ENCODE measurements around the gene ARHGAP22.

Gene ARHGAP22

DNA sequence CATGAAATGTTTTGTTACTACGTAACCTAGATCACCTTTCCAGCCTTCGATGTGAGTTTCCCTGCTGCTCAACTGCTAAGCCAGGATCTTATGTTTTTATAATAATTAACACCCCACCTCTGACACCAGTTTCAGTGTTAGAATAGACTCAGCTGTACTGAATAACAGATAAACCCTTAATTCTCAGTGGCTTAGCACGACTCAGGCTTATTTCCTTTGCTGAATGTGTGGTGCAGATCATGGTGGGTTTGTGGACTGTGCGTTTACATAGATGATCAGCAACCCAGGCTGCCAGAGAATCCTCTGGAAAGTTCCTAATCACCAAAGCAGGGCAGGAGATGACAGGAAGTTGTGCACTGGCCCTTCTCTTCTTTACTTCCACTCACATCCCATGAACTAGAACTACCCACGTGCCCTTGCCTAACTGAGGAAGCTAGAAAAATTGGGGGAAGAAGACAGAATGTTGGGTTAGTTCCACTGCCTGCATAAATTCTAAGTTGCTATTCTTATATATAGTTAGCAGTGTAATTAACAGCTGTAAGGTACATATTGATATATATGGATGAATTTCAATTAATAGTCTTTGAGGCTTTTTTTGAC, 186.6 kb downstream of the ARHGAP22 start:
- no peak for DNase-seq (ENCODE audit: low read depth)

DNA sequence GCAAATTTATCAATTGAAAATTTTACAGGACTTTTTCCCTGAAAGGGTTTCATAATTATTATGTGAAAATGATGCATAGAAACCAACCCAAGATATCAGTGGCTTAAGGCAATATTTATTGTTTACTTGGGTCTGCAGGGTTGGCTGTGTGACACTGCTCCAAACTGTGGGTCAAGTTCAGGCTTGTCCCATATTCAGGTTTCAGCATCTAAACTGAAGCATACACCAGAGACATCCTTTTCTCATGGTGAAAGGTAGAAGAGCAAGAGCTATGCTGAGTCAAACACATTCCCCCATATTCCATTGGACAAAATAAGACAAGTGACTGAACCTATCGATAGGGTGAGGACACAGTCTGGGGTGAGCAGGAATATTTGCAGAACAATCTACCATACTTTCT, 187.5 kb downstream of the ARHGAP22 start:
- DNase-seq (ENCODE audit: low read depth), result no peak

DNA sequence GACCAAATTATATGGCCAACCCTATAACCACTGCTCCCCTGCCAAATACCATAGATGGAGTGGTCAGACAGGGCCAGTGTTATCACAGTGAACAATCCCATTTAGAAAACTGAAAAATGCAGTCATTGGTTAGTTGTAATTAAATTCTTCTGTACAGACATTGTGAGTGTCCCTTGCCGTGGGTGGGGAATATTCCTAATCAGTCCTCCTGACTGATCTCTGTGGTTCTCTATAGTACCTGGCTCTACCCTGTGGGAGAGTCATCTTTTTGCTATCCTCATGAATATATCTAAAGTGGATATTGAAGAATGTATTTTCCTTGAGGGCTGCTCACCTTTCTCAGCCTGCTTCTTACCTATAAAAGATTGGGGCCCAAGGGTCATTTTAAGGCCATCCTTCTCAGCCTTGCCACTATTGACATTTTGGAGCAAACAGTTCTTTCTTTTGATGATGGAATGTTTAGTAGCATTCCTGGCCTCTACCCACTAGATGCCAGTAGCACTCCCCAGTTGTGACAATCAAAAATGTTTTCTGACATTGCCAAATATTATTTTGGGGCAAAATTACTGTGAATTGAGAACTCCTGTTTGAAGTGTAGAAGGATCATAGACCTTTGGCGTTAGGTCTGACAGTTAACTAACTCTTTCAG, 188.2 kb downstream of the ARHGAP22 start:
- DNase-seq (ENCODE audit: low read depth), result no peak

DNA sequence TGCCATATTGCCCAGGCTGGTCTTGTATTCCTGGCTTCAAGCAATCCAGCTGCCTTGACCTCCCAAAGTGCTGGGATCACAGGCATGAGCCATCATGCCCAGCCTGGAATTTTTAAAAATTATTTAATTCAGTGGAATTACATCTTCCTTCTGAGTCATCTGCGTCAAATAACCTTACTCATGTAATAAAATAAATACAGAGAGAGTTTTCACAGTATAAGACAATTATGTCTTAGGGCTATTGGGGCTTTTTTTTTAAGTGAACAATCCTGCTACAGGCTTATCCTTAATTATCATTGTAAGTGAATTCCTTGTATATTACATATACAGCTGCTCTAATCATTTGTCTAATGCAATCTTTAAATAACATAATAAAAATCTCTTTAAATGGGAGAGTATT, 190.1 kb downstream of the ARHGAP22 start:
- DNase-seq (ENCODE audit: low read depth), result no peak

DNA sequence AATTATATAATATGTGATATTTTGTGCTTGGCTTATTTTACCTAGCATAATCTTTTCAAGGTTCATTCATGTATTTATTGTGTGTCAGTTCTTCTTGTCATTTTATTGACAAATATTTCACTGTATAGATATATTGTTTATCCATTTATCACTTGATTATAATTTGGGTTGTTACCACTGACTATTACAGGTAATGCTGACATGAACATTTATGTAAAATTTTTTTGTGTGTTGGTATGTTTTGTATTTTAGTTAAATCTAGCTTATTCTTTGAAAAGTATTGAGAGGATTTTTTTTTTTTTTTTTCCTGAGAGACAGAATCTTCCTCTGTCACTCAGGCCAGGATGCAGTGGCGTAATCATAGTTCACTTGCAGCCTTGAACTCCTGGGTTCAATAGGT, 190.7 kb downstream of the ARHGAP22 start:
- DNase-seq (ENCODE audit: low read depth), result no peak

DNA sequence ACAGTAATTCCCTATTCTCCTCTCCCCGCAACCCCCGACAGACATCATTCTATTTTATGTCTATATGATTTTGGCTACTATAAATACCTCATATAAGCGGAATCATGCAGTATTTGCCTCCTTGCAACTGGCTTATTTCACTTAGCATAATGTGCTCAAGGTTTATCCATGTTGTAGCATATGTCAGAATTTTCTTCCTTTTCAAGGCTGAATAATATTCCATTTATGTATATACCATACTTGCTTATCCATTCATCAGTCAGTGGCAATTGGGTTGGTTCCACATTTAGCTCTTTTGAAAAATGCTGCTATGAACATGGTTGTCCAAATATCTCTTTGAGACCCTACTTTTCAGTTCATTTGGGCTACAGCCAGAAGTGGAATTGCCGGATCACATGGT, 191.9 kb downstream of the ARHGAP22 start:
- DNase-seq (ENCODE audit: low read depth), result no peak

DNA sequence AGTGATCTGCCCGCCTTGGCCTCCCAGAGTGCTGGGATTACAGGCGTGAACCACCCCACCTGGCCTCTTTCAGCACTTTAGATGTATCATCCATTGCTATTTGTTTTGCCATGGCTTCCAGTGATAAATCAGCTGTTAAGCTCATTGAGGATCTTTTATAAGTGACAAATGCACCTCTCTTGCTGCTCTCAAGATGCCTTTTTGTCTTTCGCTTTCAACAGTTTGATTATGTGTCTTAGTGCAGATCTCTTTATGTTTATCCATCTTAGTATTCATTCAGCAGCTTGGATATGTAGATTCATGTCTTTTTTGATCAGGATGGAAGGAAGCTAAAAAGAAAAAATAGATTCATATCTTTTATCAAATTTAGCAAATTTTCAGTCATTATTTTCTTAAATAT, 192.8 kb downstream of the ARHGAP22 start:
- no peak for DNase-seq (ENCODE audit: low read depth)

- no peak for DNase-seq (ENCODE audit: low read depth)
Measured at GRCh38 chr10:48411510-48411909, 193.4 kb downstream of the ARHGAP22 start.

DNA sequence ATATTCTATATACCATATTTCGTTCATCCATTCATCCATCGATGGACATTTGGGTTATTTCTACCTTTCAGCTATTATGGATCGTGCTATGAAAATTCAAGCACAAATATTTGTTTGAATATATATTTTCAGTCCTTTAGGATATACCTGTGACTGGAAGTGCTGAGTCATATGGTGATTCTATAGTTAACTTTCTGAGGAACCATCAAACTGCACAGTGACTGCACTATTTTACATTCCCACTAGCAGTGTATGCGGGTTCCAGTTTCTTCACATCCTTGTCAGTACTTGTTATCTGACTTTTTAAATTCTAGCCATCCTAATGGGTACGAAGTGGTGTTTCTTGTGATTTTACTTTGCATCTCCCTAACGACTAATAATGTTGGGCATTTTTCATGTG, 194.4 kb downstream of the ARHGAP22 start:
- DNase-seq (ENCODE audit: low read depth), result no peak

DNA sequence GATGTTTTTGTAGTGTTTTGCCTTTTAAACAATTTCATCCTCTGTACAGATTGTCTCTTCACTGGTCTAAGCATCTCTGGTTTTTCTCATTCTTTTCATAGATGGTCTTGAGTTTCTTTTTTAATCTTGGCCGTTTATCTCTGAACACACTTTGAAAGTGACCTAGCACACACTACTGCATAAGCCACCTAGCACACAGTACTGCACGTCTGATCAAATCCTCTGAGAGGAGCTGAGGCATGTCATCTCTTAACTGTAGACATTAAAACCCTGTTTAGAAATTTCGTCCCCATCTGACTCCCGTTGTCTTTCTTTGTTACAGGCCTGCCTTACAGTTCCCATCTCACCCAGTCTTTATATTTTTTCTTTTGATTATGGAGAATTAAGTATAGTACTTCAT, 198.2 kb downstream of the ARHGAP22 start:
- DNase-seq (ENCODE audit: low read depth), result no peak

DNA sequence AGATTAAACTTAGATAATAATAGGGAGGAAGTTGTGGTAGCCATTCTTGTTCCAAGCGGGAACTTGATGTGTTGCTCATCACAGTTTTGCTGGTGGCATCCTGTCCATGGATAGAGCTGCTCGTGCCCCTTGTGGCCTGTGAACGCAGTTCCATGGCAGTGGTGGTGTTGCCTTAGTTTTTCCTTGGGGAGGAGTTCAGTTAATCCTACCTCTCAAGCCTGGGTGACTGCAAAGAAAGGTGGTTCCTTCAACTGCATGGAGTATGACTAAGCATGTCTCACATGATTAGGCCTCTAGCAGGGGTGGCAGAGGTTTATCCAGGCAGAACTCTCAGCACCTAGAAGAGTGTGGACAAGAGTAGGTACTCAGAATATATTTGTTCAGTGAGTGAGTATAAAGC, 198.7 kb downstream of the ARHGAP22 start:
- DNase-seq (ENCODE audit: low read depth), result no peak

- no peak for DNase-seq (ENCODE audit: low read depth)
Measured at GRCh38 chr10:48404646-48405045, 200.2 kb downstream of the ARHGAP22 start.

- no peak for DNase-seq (ENCODE audit: low read depth)
Measured at GRCh38 chr10:48400850-48401220, 204.0 kb downstream of the ARHGAP22 start.

DNA sequence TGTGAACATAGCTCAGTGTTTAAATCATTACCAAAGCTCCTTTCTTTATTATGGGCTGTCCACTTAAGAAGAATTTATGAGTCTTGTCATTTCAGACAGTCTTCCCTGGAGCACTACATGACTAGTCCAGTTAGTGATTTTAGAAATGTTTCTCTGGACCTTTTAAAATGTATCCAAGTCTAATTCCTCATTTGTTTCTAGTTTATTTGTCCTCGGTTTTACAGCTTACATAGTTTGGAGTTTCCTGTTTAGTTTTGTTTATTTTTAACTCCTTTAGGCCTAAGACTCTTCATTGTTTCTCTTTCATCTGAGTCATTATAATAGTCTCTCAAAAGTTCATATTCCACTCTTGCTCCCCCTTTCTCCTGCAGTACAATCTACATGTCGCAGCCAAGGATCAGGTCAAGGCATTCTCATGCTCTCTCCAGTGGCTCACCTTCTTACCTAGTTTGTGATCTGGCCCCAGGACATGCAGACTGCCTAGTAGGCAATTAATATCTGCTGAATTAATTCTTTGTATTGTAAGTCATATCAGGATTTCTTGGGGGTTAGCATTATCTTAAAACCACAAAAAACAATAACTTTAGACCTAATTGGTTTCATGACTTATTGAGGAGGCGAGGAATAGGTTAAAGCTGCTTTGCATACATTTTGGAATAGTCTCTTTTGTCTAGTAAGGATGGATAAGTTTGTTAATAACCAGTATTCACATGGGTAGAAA, 204.6 kb downstream of the ARHGAP22 start:
- no peak for DNase-seq (ENCODE audit: low read depth)

DNA sequence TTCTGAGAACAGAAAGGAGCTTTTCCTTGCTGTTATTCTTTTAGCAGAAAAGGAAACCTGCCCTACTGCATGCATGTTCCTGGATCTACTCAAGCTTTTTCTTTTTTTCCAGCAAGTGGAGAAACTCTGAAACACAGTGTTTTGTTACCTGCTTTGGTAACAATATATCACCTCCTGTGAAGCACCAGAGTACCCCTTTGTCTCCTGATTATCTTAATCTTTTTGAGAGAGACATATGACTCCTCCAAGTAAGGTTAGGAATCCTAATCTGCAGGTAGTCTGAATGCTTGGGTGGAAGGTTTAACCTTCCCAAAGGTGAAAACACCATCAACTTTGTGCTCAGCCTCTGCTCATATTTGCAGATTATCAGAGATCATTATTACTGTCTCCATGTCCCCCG, 205.3 kb downstream of the ARHGAP22 start:
- DNase-seq (ENCODE audit: low read depth), result no peak

GRCh38 chr10:48399056-48399541, 205.8 kb downstream of the ARHGAP22 start:
- no peak for DNase-seq (ENCODE audit: low read depth)

- no peak for DNase-seq (ENCODE audit: low read depth)
Measured at GRCh38 chr10:48398261-48398660, 206.6 kb downstream of the ARHGAP22 start.

All from stimulated activated CD8-positive, alpha-beta memory T cell treated with anti-CD3 and anti-CD28 coated beads, Interleukin-12 subunit alpha, Interleukin-12 subunit beta, amount 100 ng/mL, for 1 hour (primary cell).